ENCODE data around the gene EDIL3.

- no peak for TF ChIP-seq CTCF (IDR thresholded peaks at IDR 0.05)
- TF ChIP-seq POLR2A (IDR thresholded peaks at IDR 0.05), result no peak
These were observed 436.9 kb downstream of the EDIL3 start for GRCh38 chr5:83947763-83948162.

Data from sigmoid colon (tissue), 3 donors.